ENCODE results near the gene SPACA6. TPM values are rescaled to one million over a fixed set of nuclear protein-coding genes. Genes with fewer than 3 reads are reported as not detected.

Gene SPACA6
- polyA plus RNA-seq, 1 experiment: 3.5 TPM

- DNase-seq (ENCODE audit: low read depth, low spot score): no peak
- no peak for TF ChIP-seq CTCF (IDR thresholded peaks at IDR 0.05; ENCODE audit: low read depth, low read length)
- Histone ChIP-seq H3K27me3 (ENCODE audit: control insufficient read depth, insufficient read depth, low read length) (no peaks in the 10 kb centered on the region), H3K9me3 (ENCODE audit: control insufficient read depth, insufficient read depth, low read length) (no peaks in the 10 kb centered on the region), H3K4me3 (ENCODE audit: low read depth, low read length) (no peak overlapping the region), H3K27ac (ENCODE audit: low read depth, low read length) (no peak overlapping the region)
- ChIA-PET CTCF (interaction anchor here (1.1 to 2.4 kb wide), 2 partner anchors 9 to 44 kb away, joined by 3 to 9 read pairs; no protein-coding TSS in a partner anchor), POLR2A (no interaction called here)
Measured at GRCh38 chr19:51652266-51652665, 40.9 kb upstream of the SPACA6 start.

- H3K4me3 ChIP-seq (ENCODE audit: low read depth, low read length): no peak overlapping the region
- CTCF ChIA-PET: interaction anchor here (2.4 to 2.5 kb wide), 2 partner anchors 8 to 45 kb away, joined by 9 to 11 read pairs; no protein-coding TSS in a partner anchor
- no peak overlapping the region for H3K27ac ChIP-seq (ENCODE audit: low read depth, low read length)
- H3K27me3 ChIP-seq (ENCODE audit: control insufficient read depth, insufficient read depth, low read length): no peaks in the 10 kb centered on the region
- no peak for TF ChIP-seq CTCF (IDR thresholded peaks at IDR 0.05; ENCODE audit: low read depth, low read length)
- DNase-seq (ENCODE audit: low read depth, low spot score): no peak
- POLR2A ChIA-PET: no interaction called here
- H3K9me3 ChIP-seq (ENCODE audit: control insufficient read depth, insufficient read depth, low read length): no peaks in the 10 kb centered on the region
Measured at GRCh38 chr19:51653162-51653561, 40.0 kb upstream of the SPACA6 start.

- POLR2A ChIA-PET: no interaction called here
Measured at GRCh38 chr19:51654783-51655182, 38.3 kb upstream of the SPACA6 start.

GRCh38 chr19:51660975-51661600, 32.0 kb upstream of the SPACA6 start:
- Histone ChIP-seq H3K27ac (ENCODE audit: low read depth, low read length) (no peak overlapping the region), H3K4me3 (ENCODE audit: low read depth, low read length) (no peak overlapping the region), H3K9me3 (ENCODE audit: control insufficient read depth, insufficient read depth, low read length) (no peaks in the 10 kb centered on the region), H3K27me3 (ENCODE audit: control insufficient read depth, insufficient read depth, low read length) (no peaks in the 10 kb centered on the region)
- ChIA-PET CTCF (interaction anchor here (0.5 to 6.4 kb wide), 33 partner anchors 9 to 323 kb away, joined by 3 to 128 read pairs (median 4); partner anchors contain the start of genes FPR1, LIM2 and ZNF175), POLR2A (interaction anchor here (0.6 kb wide), 1 partner anchor 328 kb away, joined by 4 read pairs; no protein-coding TSS in a partner anchor)
- peak; percentile 75 for TF ChIP-seq CTCF (IDR thresholded peaks at IDR 0.05; ENCODE audit: low read depth, low read length)
- peak; percentile 33 for DNase-seq (ENCODE audit: low read depth, low spot score)

More at GRCh38 chr19:51654783-51655182, 38.3 kb upstream of the SPACA6 start:
- CTCF ChIA-PET: interaction anchor here (0.8 to 2.5 kb wide), 4 partner anchors 18 to 183 kb away, joined by 3 to 11 read pairs (median 5); no protein-coding TSS in a partner anchor
- TF ChIP-seq CTCF (IDR thresholded peaks at IDR 0.05; ENCODE audit: low read depth, low read length): no peak
- Histone ChIP-seq H3K27me3 (ENCODE audit: control insufficient read depth, insufficient read depth, low read length) (no peaks in the 10 kb centered on the region), H3K9me3 (ENCODE audit: control insufficient read depth, insufficient read depth, low read length) (no peaks in the 10 kb centered on the region), H3K4me3 (ENCODE audit: low read depth, low read length) (no peak overlapping the region), H3K27ac (ENCODE audit: low read depth, low read length) (no peak overlapping the region)
- no peak for DNase-seq (ENCODE audit: low read depth, low spot score)

GRCh38 chr19:51663650-51664049, 29.5 kb upstream of the SPACA6 start:
- no peak overlapping the region for H3K4me3 ChIP-seq (ENCODE audit: low read depth, low read length)
- no peak for TF ChIP-seq CTCF (IDR thresholded peaks at IDR 0.05; ENCODE audit: low read depth, low read length)
- H3K27me3 ChIP-seq (ENCODE audit: control insufficient read depth, insufficient read depth, low read length): no peaks in the 10 kb centered on the region
- ChIA-PET POLR2A (no interaction called here), CTCF (no interaction called here)
- DNase-seq (ENCODE audit: low read depth, low spot score): no peak
- H3K27ac ChIP-seq (ENCODE audit: low read depth, low read length): no peak overlapping the region
- H3K9me3 ChIP-seq (ENCODE audit: control insufficient read depth, insufficient read depth, low read length): no peaks in the 10 kb centered on the region

Data from AG04450 (cell line).